Measurements from ENCODE around the gene ECE1.
A peak's percentile ranks its signal among the peaks of the same experiment; 100 is the strongest.

Gene ECE1

DNA sequence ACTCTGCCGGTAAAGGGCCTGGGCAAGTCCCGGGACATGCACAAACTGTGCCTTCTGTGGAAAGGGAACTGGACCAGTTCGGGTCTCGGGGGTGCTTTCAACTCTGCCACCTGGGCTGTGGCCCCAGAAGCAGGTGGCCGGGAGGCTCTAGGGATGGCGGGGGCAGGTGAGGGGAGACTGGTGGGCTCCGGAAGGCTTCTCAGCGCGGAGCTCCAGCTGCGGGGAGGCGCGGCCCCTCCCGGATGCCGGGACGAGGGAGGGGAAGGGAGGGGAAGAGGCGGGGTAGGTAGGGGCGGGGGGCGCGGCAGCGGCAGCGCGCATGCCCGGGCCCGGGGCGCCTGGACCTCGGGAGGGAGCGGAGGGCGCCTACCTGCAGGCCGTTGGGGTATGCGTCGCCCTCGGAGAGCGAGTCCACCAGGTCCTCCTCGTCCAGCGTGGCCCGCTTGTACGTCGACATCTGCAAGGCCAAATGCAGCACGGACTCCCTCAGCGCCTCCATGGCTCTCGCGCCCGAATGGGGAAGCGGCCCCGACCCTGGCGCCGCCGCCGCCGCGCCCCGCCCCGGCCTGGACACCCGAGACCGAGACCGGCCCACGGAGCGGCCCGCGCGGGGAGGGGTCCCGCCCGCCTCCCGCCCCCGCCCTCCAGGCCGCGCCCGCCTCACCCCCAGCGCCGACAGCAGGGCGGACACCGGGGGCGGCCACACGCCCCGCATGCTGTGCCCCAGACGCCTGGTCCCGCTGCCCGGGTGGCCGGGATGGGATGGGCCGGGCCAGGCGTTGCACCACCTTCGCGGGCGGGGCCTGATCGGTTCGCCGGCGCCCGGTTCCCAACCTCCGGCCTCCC lies at the start of gene ECE1:
TSS of gene ECE1 (minus strand) at position 764 of the 846 bp plus-strand sequence. CDS start at position 715, 49 bp downstream.
- no peak for DNase-seq

DNA sequence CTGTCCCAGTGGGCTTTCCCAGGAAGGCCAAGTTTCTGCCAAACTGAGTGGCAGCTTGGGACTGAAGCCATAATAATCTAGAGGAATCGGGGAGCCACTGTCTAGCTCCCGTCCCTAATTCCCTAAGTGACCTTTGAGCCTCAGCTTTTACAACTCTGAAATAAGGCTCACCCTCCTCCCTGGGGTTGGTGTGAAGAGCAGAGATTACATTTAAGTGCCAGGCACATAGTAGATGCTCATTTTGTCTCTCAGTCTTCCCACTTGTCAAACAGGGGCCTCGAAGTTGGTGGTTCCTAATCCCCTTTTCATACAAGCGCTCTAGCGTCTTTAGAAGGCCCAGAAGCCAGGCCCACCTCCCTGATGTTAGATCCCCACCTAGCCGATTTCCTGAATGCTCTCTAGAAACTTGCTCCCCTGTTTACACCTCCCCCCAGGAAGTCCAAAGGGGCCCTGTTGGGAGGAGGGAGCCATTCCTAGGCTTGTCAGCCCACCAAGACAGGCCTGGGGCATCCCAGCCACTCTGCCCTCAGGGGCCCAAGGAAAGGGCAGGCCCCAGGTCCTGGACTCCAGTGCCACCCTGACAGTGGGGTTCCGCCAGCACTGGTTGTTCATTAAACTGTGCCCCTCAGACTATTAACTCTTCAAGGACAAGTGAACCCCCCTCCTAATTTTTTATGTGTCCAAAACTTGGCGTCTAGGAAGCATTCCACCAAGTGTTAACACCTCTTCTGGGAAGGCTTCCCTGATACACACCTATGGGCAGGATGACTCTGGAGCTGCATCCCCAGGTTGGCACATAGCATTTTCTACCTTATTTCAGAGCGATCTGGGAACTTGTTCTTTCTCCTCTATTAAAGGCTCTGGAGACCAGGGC lies 49.3 kb upstream of the ECE1 start:
- DNase-seq: no peak

DNA sequence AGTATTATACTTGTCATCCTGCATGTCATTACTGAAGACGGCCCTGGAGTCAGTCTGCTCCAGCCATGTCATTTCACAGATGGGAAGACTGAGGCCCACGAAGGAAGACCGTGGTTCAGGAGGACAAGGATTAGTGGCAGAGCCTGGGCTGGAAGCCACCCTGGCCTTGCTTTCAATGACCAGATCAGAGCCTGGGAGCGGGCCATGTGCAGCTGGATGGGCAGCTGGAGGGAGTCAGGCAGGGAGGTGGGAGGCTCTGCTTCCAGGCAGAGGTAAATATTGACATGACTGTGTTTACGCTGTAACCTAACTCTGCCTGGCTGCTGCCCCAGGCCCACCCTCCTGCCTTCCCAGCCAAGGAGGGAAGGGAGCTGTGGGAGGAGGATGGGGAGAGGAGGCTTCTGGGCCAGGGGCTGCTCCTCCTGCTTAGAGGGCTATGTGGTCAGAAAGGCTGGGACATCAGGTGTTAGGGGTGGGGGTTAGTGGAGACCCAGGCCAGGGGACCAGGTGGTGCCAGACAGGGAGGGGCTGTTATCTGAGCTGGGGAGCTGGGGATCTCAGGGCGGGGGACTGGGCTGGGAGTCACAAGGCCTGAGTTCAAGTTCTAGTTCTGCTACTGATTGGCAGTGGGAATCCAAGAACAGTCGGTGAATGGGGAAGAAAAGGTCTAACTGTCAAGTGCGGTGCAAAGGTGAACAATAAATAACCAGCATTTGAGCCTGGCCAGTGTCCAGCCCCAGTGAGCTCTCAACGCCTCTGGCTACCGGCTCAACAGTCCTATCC lies 48.5 kb upstream of the ECE1 start:
- DNase-seq: peak; percentile 52

DNA sequence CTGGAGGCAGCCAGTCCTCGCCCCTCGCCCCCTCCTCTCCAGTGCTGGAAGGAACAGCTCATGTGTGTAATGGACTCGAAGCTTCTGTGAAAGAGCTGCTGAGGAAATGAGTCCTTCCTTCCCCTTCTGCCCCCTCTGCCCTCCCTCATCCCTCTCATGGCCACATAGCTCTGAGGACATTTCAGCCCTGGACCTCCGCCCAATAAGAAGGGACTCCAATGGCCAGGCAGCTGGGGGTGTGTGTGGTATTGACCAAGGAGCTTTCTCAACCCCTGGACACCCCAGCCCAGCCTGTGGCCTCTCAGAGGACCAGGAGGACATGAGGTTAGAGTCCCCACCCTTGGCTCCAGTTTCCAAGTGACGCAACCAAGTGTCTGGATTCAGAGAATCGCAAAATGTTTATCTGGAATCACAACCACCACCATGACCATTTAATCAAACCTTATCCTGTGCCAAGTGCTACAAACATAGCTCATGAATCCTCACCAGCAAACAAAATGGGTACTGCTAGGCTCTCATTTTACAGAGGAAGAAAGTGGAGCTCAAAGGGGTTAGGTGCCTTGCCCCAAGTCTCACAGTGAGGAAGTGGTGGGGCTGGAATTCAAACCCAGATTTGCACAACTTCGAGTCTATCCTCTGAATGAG lies 47.8 kb upstream of the ECE1 start:
- DNase-seq: no peak

DNA sequence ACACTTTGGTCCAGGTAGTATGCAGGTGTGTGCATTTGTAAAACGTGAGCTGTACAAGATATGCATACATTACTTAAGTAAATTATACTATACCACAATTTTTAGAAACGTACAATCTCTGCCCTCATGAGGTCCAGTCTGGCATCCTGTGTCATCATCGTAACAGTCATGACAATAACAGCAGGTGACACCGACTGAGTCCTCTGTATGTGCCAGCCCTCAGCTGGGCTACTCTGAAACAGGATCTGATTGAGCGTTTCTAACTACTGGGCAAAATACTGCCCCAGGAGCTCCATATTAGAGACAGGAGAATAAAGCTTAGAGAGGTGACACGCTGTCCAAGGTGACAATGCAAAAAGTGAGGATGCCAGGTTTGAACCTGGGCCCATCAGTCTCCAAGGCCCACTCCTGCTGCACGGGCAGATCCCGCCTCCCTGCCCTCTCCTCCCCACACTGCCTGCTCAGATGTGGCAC lies 47.2 kb upstream of the ECE1 start:
- DNase-seq: no peak

DNA sequence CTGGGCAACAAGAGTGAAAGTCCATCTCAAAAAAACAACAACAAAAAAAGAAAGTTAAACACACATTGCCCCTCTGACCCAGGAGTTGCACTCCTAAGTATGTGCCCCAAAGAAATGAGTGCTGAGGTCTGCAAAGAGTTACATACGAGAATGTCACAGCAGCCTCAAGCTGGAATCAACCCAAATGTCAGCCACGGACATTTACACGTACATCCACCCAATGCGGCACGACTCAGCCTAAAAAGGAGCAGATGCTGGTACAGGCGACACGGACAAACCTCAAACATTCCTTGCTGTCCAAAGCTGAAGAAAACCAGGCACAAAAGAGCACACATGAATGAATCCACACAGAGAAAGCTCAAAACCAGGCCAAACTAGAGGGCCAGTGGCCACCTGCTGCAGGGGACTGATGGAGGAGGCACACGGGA lies 46.8 kb upstream of the ECE1 start:
- DNase-seq: no peak

DNA sequence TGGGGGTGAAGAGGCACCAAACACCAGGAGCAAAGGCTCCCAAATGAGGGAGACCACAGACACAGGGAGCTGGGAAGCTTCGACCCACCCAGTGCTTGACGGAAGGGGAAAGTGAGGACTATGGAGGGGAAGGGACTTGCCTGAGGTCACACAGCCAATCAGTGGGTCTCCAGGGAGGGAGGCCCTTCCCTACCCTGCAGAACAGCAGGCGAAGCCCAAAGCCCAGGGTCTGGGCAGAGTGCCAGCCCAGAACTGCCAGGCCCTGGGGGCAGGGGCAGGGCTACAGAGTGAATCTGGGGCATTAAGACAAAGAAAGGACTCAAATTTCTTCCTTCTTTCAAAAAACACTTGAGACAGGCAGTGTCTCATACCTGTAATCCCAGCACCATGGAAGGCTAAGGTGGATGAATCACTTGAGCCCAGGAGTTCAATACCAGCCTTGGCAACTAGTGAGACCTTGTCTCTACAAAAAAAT lies 45.5 kb upstream of the ECE1 start:
- DNase-seq: peak; percentile 69

DNA sequence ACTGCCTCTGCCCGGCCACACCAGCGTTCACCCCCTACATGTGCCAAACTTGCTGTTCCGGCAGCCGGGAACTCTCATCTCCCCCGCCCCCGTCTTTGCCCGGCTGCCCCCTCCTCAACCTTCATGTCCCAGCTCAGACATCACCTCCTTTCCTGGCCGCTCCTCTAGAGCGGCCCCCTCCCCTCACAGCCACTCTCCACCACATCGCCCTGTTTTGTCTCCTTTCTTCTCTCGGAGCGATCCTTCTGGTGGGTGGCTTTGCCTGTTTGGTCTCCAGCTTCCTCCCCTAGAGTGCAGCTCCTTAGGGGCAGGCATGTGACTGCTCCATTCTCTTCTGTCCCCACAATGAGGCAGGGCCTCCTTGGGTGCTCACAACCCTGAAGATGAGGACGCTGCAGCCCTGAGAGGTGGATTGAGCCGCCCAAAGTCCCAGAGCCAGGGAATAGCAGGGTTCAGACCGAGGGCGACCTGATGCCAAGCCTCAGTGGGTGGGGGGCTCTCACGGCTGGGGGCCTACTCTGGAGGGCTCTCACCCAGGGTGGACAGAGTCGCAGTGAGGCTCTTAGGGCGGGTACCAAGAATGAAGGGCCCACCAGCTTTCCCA lies 44.9 kb upstream of the ECE1 start:
- no peak for DNase-seq

DNA sequence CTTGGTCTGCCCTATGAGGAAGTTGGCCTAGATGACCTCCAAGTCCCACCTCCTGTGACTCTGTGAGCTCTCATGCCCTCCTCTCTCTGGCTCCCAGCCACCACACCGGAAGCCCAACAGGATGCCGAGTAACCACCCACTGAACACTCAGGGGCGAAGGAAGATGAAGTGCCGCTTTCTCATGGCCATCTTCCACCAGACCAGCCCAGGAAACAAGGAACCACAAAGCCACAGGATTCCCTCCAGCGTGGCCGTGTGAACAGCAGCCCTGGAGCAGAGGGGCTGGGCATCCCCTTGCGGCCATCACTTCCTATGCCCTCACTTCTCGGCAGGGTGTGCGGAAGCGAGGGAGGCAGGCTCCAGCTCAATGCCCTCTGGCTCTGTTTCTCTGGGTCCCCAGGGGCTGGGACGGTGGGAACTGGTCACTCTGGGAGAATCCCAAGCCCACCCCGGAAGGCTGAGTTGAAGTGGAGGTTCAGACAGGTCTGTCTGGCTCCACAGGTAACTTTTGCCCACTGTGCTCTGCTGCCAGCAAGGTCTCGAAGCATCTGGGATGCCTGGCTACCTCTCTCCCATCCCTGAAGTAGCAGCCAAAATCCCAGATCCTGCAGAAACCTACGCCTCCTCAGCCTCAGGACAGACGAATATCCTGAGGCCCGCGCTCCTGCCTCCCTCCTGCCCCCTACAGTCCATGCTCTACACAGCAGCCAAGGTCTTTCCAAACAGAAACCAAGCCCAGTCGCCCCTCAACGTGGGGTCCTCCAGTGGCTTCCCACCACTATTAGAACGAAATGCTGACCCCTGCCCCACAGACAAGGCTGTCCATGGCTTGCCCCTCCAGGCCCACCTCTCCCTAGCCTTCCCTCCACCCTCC lies 44.2 kb upstream of the ECE1 start:
- no peak for DNase-seq

DNA sequence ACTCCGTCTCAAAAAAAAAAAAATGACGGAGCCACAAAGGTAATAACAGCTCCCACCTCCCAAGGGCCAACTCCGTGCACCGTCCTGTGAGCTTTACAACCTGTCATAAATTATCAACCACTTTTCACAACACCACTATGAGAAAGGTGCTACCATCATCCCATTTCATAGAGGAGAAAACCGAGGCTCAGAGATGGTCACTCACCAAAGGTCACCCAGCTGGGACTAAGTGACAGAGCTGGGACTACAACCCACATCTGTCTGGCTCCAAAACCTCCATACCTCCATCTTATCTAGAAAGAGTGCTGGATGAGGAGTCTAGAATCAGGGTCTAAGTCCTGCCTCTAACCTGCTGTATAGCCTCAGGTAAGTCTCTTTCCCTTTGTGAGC lies 43.6 kb upstream of the ECE1 start:
- DNase-seq: no peak

DNA sequence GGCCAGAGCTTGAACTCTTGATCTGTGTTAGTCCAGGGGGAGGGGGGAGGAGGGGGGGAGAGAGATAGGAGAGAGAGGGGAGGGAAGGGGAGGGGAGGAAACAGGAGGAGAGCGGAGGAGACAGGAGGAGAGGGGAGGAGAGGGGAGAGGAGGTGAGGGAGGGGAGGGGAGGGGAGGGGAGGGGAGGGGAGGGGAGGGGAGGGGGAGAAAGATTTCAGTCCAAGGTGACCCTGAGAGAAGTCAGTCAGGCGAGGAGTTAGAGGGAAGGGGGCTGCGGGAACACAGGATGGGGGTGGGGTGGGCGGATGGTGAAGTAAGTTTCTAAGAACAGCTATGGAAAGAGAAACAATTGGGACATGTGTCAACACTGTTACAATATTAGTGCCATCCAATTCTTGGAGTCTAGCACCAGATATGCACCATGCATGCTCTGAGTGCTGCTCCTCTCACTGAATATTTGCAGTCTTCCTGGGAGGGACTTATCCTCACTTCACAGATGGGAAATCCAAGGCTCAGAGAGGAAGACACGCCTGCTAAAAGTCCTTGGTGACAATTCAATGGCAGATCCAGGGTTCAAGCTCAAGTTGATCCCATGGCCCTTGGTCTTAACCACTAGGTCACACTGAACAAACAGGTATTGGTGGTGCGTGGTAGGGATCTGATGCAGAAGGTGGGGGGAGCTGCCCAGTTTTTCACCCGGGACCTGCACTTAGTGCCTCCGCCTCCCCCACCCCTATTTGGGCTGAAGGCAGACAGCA lies 42.5 kb upstream of the ECE1 start:
- DNase-seq: no peak

DNA sequence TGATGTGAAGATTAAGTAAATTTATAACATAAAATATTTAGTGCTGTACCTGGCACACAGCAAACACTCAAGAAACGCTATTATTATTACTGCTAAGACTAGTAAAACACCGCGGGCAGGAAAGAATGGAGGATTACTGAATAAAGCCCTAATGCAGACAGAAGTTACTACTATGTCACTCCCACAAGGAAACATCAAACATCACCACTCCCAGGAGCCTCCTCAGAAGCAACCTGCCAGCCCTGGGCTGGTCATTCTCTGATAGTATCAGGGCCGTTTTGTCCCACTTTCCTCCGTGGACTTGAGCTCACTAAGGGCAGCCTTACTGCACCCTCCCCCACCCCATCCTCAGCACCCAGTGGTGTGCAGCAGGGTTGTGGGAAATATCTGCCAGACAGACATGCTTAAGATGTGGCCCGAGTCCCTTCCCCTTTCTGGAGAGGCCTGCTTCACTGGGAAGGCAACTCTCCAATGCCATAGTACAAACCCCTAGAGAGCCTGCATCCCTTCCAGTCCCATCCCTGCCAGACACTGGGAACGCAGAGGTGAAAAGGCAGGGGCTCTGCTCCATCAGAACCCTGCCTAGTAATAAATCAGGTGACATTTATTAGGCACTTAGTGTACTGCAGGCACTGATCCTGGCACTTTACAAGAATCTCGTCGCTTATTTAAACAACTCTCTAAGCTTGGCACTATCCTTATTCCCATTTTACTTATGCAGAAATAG lies 41.7 kb upstream of the ECE1 start:
- no peak for DNase-seq

DNA sequence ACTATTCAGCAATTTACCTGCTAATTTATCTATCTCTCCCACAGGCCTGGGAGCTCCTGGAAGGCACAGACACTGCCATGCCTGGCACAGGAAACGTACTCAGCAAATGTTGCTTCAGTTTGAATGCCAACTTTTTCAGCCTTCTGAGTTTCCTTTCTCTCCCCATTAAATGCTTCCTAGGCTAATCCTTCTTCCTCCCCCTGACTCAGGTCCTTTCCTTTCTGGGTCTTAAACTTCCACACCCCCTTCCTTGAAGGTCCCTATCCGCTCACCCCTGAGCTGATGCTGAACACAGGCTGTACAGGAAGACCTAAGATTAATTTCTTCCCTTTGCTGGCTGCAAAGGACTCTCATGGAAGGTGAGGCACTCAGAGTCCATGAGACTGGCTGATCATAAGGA lies 40.3 kb upstream of the ECE1 start:
- no peak for DNase-seq

DNA sequence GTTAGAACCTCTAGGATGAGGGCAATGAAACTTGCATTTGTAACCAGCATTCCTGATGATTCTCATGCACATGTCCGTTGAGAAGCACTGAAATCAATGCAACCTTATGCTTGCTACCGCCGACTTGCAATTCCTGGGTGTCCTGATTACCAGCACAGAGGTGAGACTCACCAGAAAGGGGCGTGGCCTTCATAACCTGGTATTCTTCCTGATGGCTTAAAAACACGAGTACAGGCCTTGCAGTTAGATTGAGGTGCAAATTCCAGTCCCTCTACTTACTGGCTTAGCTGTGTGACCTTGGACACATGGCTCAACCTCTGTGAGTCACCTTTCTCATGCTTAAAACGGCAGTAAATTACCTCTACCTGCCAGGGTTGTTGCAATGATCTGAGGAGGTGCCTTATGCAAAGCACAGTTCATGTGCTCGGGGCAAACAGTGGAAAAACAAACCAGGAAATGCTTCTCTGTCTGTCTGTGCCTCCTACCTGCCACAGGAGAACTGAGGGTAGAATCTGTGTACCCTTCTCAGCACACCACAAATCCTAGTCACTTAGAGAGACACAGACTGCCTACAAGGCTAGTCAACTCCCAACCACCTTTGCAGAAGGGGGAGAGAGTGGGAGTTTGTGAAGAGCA lies 39.1 kb upstream of the ECE1 start:
- DNase-seq: no peak

DNA sequence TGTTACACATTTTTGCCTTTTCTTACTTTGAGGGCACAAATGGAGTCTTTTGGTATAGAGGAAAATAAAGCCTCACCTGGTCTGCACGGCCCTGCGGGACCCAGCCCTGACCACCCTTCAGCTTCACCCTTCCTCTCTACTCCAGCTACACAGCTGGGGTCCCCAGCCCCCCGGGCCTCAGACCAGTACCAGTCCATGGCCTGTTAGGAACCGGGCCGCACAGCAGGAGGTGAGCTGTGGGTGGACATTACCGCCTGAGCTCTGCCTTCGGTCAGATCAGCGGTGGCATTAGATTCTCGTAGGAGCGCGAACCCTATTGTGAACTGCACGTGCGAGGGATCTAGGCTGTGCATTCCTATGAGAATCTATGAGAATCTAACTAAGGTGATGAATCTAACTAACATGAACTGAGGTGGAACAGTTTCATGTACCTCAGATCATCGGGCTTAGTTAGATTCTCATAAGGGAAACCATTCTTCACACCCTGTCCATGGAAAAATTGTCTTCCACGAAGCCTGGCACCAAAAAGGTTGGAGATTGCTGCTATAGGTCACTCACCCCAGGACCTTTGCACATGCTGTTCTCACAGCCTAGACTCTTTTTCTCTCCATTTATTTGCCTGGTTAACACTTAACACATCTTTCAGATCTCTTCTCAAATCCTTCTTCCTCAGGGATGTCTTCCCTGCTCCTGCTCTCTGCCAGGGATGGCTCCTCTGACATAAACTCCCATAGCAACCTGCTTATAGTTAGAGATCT lies 37.5 kb upstream of the ECE1 start:
- DNase-seq: no peak

DNA sequence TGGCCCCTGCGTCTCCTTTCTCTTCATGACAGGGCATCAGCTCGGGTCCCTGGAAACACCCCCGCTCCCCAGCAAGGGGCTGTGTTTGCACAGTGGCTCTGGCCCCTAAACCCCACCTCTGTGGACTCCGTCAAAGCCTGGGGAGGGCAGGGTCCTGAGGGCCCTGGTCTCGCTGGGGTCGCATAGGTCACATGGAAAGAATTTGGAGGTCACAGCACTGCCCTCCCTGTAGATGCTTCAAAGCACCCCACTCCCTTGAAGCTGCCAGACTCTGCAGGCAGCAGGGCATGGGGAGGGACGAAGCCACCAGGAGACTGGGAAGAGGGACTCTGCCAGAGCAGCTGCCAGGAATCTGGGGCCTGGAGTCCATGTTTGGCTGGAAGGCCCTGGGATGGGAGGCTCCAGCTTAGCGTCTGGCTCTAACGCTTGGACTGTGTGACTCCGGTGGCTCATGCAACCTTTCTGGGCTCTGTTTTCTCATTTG lies 36.6 kb upstream of the ECE1 start:
- no peak for DNase-seq

DNA sequence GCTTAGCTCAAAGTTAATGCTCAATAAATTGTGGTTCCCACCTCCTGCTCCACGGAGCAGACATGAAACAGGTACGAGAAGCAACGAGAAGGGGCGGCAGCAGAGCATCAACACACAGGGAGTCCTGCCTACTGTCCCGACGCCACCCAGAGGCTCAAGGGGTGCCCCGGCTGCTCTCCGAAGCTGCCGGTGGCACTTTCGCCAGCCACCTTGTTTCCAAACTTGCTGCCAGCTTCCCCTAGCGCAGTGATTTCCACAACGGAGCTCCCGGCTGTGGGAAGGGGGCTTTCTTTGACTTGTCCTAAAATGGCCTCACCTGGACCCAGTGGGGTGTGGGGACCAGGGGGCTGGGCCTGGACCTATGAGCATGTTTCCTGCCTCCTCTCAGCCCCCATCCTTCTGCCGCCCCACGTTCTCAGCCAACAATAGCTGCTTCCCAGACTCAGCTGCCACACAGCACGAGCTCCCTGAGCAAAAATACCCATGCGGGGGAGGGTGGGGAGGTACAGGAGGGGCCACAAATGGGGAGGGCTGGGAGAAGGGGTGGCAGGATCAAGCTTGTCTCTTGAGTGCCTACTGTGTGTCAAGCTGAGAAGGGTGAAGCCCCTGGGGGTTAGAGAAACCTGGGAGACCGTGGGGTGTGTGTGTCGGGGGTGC lies 35.6 kb upstream of the ECE1 start:
- DNase-seq: no peak
